Measurements from ENCODE around the gene RAB36.
"Not testable (repeated sequence)": the region's sequence is repeated elsewhere in the genome, so short reads cannot be mapped to it uniquely, and the experiment has no call there.

Gene RAB36

GRCh38 chr22:23131931-23132330 is 13.3 kb upstream of the RAB36 start:
- DNase-seq (ENCODE audit: low read depth), result no peak
- H3K4me3 ChIP-seq (ENCODE audit: low read length), result no peak overlapping the region
- no peak for TF ChIP-seq CTCF (IDR thresholded peaks at IDR 0.05; ENCODE audit: insufficient read depth, low read depth, low read length, missing control alignments)

- DNase-seq (ENCODE audit: low read depth), result no peak
- no peak overlapping the region for H3K4me3 ChIP-seq (ENCODE audit: low read length)
- TF ChIP-seq CTCF (IDR thresholded peaks at IDR 0.05; ENCODE audit: insufficient read depth, low read depth, low read length, missing control alignments), result no peak
Measured at GRCh38 chr22:23132376-23133091, 12.7 kb upstream of the RAB36 start.

- no peak for TF ChIP-seq CTCF (IDR thresholded peaks at IDR 0.05; ENCODE audit: insufficient read depth, low read depth, low read length, missing control alignments)
- no peak overlapping the region for H3K4me3 ChIP-seq (ENCODE audit: low read length)
- DNase-seq (ENCODE audit: low read depth), result no peak
Measured at GRCh38 chr22:23133922-23134321, 11.4 kb upstream of the RAB36 start.

- not testable (repeated sequence) for H3K4me3 ChIP-seq (ENCODE audit: low read length); DNase-seq (ENCODE audit: low read depth)
Measured at GRCh38 chr22:23136991-23137390, 8.3 kb upstream of the RAB36 start.

- DNase-seq (ENCODE audit: low read depth), result no peak
- no peak for TF ChIP-seq CTCF (IDR thresholded peaks at IDR 0.05; ENCODE audit: insufficient read depth, low read depth, low read length, missing control alignments)
- H3K4me3 ChIP-seq (ENCODE audit: low read length), result no peak overlapping the region
Measured at GRCh38 chr22:23137468-23137867, 7.8 kb upstream of the RAB36 start.

GRCh38 chr22:23137905-23138561 is 7.2 kb upstream of the RAB36 start:
- no peak for TF ChIP-seq CTCF (IDR thresholded peaks at IDR 0.05; ENCODE audit: insufficient read depth, low read depth, low read length, missing control alignments)
- DNase-seq (ENCODE audit: low read depth), result peak; percentile 47
- H3K4me3 ChIP-seq (ENCODE audit: low read length), result no peak overlapping the region

- no peak overlapping the region for H3K4me3 ChIP-seq (ENCODE audit: low read length)
- peak; percentile 76 for DNase-seq (ENCODE audit: low read depth)
- no peak for TF ChIP-seq CTCF (IDR thresholded peaks at IDR 0.05; ENCODE audit: insufficient read depth, low read depth, low read length, missing control alignments)
Measured at GRCh38 chr22:23138584-23139435, 6.5 kb upstream of the RAB36 start.
